Heart right ventricle (tissue), 16 donors: ENCODE results near the gene TPD52L1. TPM values are rescaled to one million over a fixed set of nuclear protein-coding genes. Genes with fewer than 3 reads are reported as not detected.

Experiments
- ATAC-seq, 8 donors: fragments of 200-7000 bp; cut with Tn5 transposase; one replicate each; pipeline ENCODE4 v1.9.1; 2020; ENCODE audit warnings: mild to moderate bottlenecking in 8 of 8, moderate library complexity in 8 of 8, moderate number of reproducible peaks in 1 of 8
- DNase-seq, 2 donors: peaks; one replicate each; pipeline ENCODE4 v3.0.0-alpha.2; 2020
- H3K27ac ChIP-seq, 10 donors: fragments of 200-600 bp; sonication (generic) in 2 of 10; one replicate each; pipeline versions ENCODE4 v1.5.0 to v1.8.0; 2020 to 2022; ENCODE audit warnings: mild to moderate bottlenecking in 3 of 10
- H3K27me3 ChIP-seq, 7 donors: fragments of 200-600 bp; one replicate each; pipeline ENCODE4 v1.8.0; 2021 to 2022; ENCODE audit warnings: mild to moderate bottlenecking in 2 of 7
- H3K36me3 ChIP-seq, 9 donors: fragments of 200-600 bp; sonication (generic) in 1 of 9; one replicate each; pipeline versions ENCODE4 v1.5.0 to v1.8.0; 2020 to 2022; ENCODE audit warnings: mild to moderate bottlenecking in 2 of 9
- H3K4me1 ChIP-seq, 9 donors: fragments of 200-600 bp; sonication (generic) in 1 of 9; one replicate each; pipeline versions ENCODE4 v1.5.0 to v1.8.0; 2020 to 2022; ENCODE audit warnings: mild to moderate bottlenecking in 4 of 9
- H3K4me3 ChIP-seq, 10 donors: fragments of 200-600 bp; sonication (generic) in 2 of 10; one replicate each; pipeline versions ENCODE4 v1.5.0 to v1.8.0; 2020 to 2022; ENCODE audit warnings: mild to moderate bottlenecking in 7 of 10, moderate library complexity in 2 of 10
- H3K9me3 ChIP-seq, 11 donors: fragments of 200-600 bp in 10 of 11; sonication (generic) in 2 of 11; one replicate each; pipeline versions ENCODE4 v1.5.0 to v1.8.0; 2013 to 2022; ENCODE audit warnings: mild to moderate bottlenecking in 2 of 11, control low read depth in 1 of 11, moderate library complexity in 1 of 11
- CTCF ChIP-seq, 9 donors: fragments of 200-600 bp; sonication (generic) in 2 of 9; IDR thresholded peaks; one replicate each; pipeline versions ENCODE4 v1.5.0 to v1.8.0; 2021 to 2022; ENCODE audit warnings: antibody characterized with exemption in 9 of 9, mild to moderate bottlenecking in 5 of 9, moderate library complexity in 1 of 9
- WGBS, 2 donors: extraction: QIAGEN DNeasy Blood & Tissue Kit; methylation state at CpG; one replicate each; pipeline ENCODE4 v1.1.7; 2013; ENCODE audit warnings: inconsistent platforms in 1 of 2; 5-methylcytosine and 5-hydroxymethylcytosine counted together
- intact Hi-C, 10 donors: fragments of 100-400 bp; cut with DNase I; formaldehyde crosslinking; loops; one replicate each; pipeline versions ENCODE4 v1.11.1 to v1.14.2; 2022
- polyA plus RNA-seq, 2 donors: library from polyadenylated mRNA; stranded (reverse); fragments of 200-250 nt; gene quantifications; one replicate each; pipeline ENCODE4 v1.2.3, GENCODE V29; 2013
- total RNA-seq, 10 donors: library from RNA; stranded (reverse); fragmentation: NEBNext Ultra II Directional in 3 of 10; extraction: Animal tissue kit (Norgen Biotek cat#: 25700) in 3 of 10; gene quantifications; one replicate each; pipeline versions ENCODE4 v1.2.1 to v1.2.4, GENCODE V29; 2021 to 2023
- donor health status: Arrhythmogenic right ventricular cardiomyopathy.
- donor health status: ischemic (EF 13 %, LVEDD 7.1; RV severe dilation, severe dysfunction).
- donor health status: healthy with polysubstance abuse.
- donor health status: DM: no; HTN: yes; CAD: no.
- donor health status: DM: no; HTN: no; CAD: no.
- donor health status: ischemic (EF 25% LVEDD 6.9; RV normal size, moderate dysfunction).
- donor health status: ischemic (EF 25% LVEDD 5.7; RV mildly dilated, moderate dysfunction).
- donor health status: healthy.
- donor health status: DM: yes; HTN: yes; CAD: no.
- donor health status: Ischemic cardiomyopathy.
- donor health status: ischemic (EF 35%, LVEDD 5.7; RV mildly dilated, moderate dysfunction).
- donor health status: nonischemic (EF 11% LVEDD 7.7; RV severe dilation, severe dysfunction).
- donor health status: DM: yes; HTN: yes; CAD: no.
- donor health status: PGD.
- donor health status: ischemic (EF 29% LVEDD 5.4; RV normal size, mild dysfunction).
- donor health status: nonischemic (EF 23%, LVEDD 6.1; RV moderate dilation, normal function).

TPD52L1 gene
- total and polyA plus RNA-seq, 12 donors = 21.2 to 97.8 (median 54.1) TPM

- Histone ChIP-seq H3K9me3 (no peaks in the 10 kb centered on the region), H3K27ac (no peak overlapping the region), H3K36me3 (no peaks in the 10 kb centered on the region), H3K27me3 (no peaks in the 10 kb centered on the region), H3K4me3 (no peak overlapping the region), H3K4me1 (peaks cover 3 to 54% (median 34%) of the 10 kb centered on the region in 9 donors)
- TF ChIP-seq CTCF (IDR thresholded peaks at IDR 0.05) = no peak
- WGBS, 2 donors = 97 to 98% methylated on average over 2 of the region's 2 CpGs
- DNase-seq (no peak), ATAC-seq (no peak)
- intact Hi-C loops = no loop called here
Observed at GRCh38 chr6:125217992-125218391, 64.4 kb downstream of the TPD52L1 start.

DNA sequence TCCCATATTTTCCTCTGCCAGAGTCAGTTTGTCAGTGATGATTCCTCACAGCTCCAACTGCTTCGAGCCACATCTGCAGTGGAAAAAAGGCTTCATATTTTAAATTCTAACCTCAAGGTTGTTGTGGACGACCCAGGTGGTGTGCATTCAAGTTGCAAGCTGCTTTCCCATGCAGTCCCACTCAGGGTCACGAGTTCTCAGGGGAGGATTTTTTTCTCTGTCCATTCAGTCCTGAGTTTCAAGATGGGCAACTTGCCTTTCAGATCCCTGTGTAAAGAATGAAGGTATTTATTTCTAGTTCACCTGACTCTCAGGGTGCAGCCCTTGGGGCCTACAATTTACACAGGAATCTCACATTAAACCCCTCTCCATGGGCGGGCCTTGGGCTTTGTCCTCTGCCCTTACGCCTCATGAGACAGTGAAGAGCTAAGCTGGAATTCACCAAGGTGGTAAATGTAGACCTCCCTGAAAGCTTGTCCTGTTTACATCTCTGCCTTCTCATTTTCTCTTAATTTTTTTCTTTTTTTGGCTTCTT is 65.9 kb downstream of the TPD52L1 start:
- Histone ChIP-seq H3K27ac (peak overlapping the region in 2 of 10 donors; percentile 1 to 84), H3K9me3 (no peaks in the 10 kb centered on the region), H3K4me3 (no peak overlapping the region), H3K4me1 (peaks cover 10 to 58% (median 46%) of the 10 kb centered on the region in 9 donors), H3K36me3 (no peaks in the 10 kb centered on the region), H3K27me3 (no peaks in the 10 kb centered on the region)
- TF ChIP-seq CTCF (IDR thresholded peaks at IDR 0.05) = no peak
- ATAC-seq (no peak), DNase-seq (no peak)
- WGBS, 2 donors = 92 to 93% methylated on average over 5 of the region's 5 CpGs
- intact Hi-C loops = no loop called here

DNA sequence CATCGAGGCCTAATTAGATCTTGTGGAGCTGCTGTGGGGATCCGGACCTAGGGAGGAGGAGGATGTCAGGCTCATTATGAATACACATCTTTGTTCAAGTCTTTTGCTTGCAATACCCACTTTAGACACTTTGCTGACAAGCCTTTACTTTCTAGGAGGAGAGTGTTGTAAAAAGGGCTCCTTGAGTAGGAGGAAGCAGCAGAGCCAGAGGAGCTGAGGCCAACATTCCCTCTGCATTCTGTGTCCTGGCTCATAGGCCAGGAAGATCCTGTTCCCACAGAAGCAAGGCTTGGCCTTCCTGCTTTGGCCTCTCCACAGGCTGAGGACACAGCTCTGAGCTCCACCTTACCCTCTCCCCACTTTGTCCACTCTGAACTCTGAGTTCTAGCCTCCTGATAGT is 67.1 kb downstream of the TPD52L1 start:
- WGBS, 2 donors = 40 to 52% methylated on average over 2 of the region's 2 CpGs
- ATAC-seq (peak; percentile 81 to 95 (median 89)), DNase-seq (peak; percentile 17 to 32)
- Histone ChIP-seq H3K4me1 (peaks cover 10 to 57% (median 41%) of the 10 kb centered on the region in 9 donors), H3K27ac (peak overlapping the region; percentile 47 to 84 (median 62)), H3K4me3 (no peak overlapping the region), H3K27me3 (no peaks in the 10 kb centered on the region), H3K36me3 (no peaks in the 10 kb centered on the region), H3K9me3 (no peaks in the 10 kb centered on the region)
- intact Hi-C loops = loop anchor here in 4 of 10 donors (5.0 to 10.0 kb wide), 2 partner anchors 66 to 68 kb away; partner anchors contain the start of gene TPD52L1 (in 4 of the 4)
- TF ChIP-seq CTCF (IDR thresholded peaks at IDR 0.05) = peak in 2 of 9 donors; percentile 10 to 21

DNA sequence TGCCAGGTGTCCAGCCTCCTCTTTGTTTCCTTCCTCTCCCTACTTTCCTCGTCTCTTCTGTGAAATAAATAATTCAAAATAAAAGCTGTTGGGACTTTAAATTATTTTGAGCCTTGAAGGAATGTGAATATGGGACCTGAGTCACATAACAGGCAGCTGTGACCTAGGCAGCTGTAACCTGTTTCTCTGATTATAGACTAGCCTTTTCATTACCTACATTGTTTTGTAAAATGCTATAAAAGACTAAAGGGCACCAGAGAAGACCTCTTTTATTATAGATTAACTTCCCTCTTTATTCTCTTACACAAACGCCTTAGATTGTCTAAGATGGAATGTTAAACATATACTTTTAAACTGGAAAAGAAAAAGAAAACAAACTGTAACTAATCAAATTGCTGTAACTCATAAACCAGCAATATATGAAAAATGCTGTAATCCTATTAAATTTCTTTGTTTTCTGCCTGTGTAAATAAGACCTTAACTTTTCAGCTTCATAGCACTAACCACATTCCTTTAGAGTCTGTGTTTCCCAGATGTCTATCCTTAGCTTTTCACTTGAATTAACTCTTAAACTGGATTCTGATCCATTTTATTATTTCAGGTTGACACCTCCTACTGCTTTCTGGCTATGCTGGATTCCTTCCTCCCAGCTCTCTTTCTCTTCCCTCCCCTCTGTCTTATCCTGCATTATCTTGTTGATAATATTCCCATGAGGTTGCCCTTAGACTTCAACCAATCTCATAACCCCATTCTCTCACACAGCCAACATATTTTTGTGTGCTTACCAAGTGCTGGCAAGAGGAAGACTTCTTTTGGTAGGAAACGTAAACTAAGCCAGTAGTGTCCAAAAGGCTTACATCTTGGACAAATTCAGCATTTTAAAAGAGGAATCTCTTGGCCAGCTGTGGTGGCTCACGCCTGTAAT is 69.2 kb downstream of the TPD52L1 start:
- Histone ChIP-seq H3K27ac (peak overlapping the region in 6 of 10 donors; percentile 23 to 84 (median 48)), H3K27me3 (no peaks in the 10 kb centered on the region), H3K4me1 (peaks cover 10 to 57% (median 41%) of the 10 kb centered on the region in 9 donors), H3K36me3 (no peaks in the 10 kb centered on the region), H3K4me3 (no peak overlapping the region), H3K9me3 (no peaks in the 10 kb centered on the region)
- DNase-seq = no peak
- intact Hi-C loops = loop anchor here in 4 of 10 donors (5.0 to 10.0 kb wide), 2 partner anchors 68 to 70 kb away; partner anchors contain the start of gene TPD52L1 (in 4 of the 4)
- TF ChIP-seq CTCF (IDR thresholded peaks at IDR 0.05) = no peak
- ATAC-seq = no peak
- 64 to 76% methylated on average over 4 of the region's 4 CpGs for WGBS, 2 donors
